ENCODE measurements around the gene KLHL40. TPM values are rescaled to one million over a fixed set of nuclear protein-coding genes. Genes with fewer than 3 reads are reported as not detected.

Gene KLHL40
- total and polyA plus RNA-seq, 2 donors (not counting 3 experiments of a cell fraction or from before 2014, with no cell fraction given), result not detected

- Histone ChIP-seq H3K79me2 (ENCODE audit: control insufficient read depth, insufficient read depth, low read length) (no peaks in the 10 kb centered on the region), H3K9ac (replicated peaks; ENCODE audit: extremely low read depth, insufficient read depth, low read length) (no peak overlapping the region), H3K9me1 (replicated peaks; ENCODE audit: control insufficient read depth, extremely low read depth, insufficient read depth, low read length) (no peaks in the 10 kb centered on the region), H3K9me3 (replicated peaks; ENCODE audit: control insufficient read depth, insufficient read depth, low read length) (no peaks in the 10 kb centered on the region), H3K4me2 (ENCODE audit: insufficient read depth, low read length) (no peak overlapping the region), H3K27me3 (ENCODE audit: control insufficient read depth in 2 of 2, insufficient read depth in 2 of 2, low read length in 2 of 2) (peaks cover 21 to 32% of the 10 kb centered on the region in 2 experiments), H2AFZ (ENCODE audit: low read depth, low read length) (no peak overlapping the region), H3K4me1 (ENCODE audit: control insufficient read depth, extremely low read depth, insufficient read depth, low read length) (no peaks in the 10 kb centered on the region), H3K4me3 (replicated peaks in 1 of 3; ENCODE audit: insufficient read depth in 1 of 3, low read depth in 1 of 3, low read length in 3 of 3) (no peak overlapping the region), H3K27ac (ENCODE audit: insufficient read depth, low read depth, low read length) (no peak overlapping the region), H3K36me3 (ENCODE audit: control insufficient read depth in 2 of 2, extremely low read depth in 1 of 2, insufficient read depth in 2 of 2, low read length in 2 of 2) (no peaks in the 10 kb centered on the region), H4K20me1 (replicated peaks; ENCODE audit: control insufficient read depth, extremely low read depth, insufficient read depth, low read length) (no peaks in the 10 kb centered on the region)
- FAIRE-seq (peak; percentile 85), DNase-seq (ENCODE audit: low read depth, low spot score) (peak; percentile 59)
- dilution Hi-C loops (cut with MboI; ENCODE audit: extremely low pct_ligation_motif_present, low sequenced_read_pairs) (no loop called here), intact Hi-C loops (cut with micrococcal nuclease) (loop anchor here (2.0 kb wide), 1 partner anchor 29 kb away; no protein-coding TSS in a partner anchor)
- POLR2A ChIA-PET, result interaction anchor here (0.7 kb wide), 1 partner anchor 89 kb away, joined by 9 read pairs; no protein-coding TSS in a partner anchor
- no peak for TF ChIP-seq GATA2 (IDR thresholded peaks at IDR 0.05; ENCODE audit: insufficient read depth, insufficient read length, low read depth, low read length)
- TF ChIP-seq JUN (IDR thresholded peaks at IDR 0.05; ENCODE audit: borderline replicate concordance, insufficient read depth, insufficient read length, low read depth), result peak; percentile 14
- no peak for TF ChIP-seq FOS (IDR thresholded peaks at IDR 0.05; ENCODE audit: borderline replicate concordance, insufficient read depth, low read length)
- TF ChIP-seq MYC (IDR thresholded peaks at IDR 0.05; ENCODE audit: low read depth, low read length), result no peak
- TF ChIP-seq POLR2AphosphoS5 (IDR thresholded peaks at IDR 0.05; ENCODE audit: insufficient read depth, low read depth, low read length), result no peak
- no peak for TF ChIP-seq POLR2A (IDR thresholded peaks at IDR 0.05; ENCODE audit: low read depth, low read length)
- no TSS peak for BruUV-seq (replicated peaks)
- CTCF ChIA-PET, result no interaction called here
Measured at GRCh38 chr3:42683875-42684598, 1.3 kb upstream of the KLHL40 start.

GRCh38 chr3:42684632-42685362 is 540 bp upstream of the KLHL40 start:
- peaks cover 19 to 28% of the 10 kb centered on the region in 2 experiments for H3K27me3 ChIP-seq (ENCODE audit: control insufficient read depth in 2 of 2, insufficient read depth in 2 of 2, low read length in 2 of 2)
- no peak overlapping the region for H3K27ac ChIP-seq (ENCODE audit: insufficient read depth, low read depth, low read length)
- POLR2A ChIA-PET, result no interaction called here
- no peaks in the 10 kb centered on the region for H3K9me1 ChIP-seq (replicated peaks; ENCODE audit: control insufficient read depth, extremely low read depth, insufficient read depth, low read length)
- dilution Hi-C loops (cut with MboI; ENCODE audit: extremely low pct_ligation_motif_present, low sequenced_read_pairs) (no loop called here), intact Hi-C loops (cut with micrococcal nuclease) (loop anchor here (2.0 kb wide), 1 partner anchor 30 kb away; no protein-coding TSS in a partner anchor)
- H3K9ac ChIP-seq (replicated peaks; ENCODE audit: extremely low read depth, insufficient read depth, low read length), result no peak overlapping the region
- no TSS peak for BruUV-seq (replicated peaks)
- no peak for TF ChIP-seq POLR2AphosphoS5 (IDR thresholded peaks at IDR 0.05; ENCODE audit: insufficient read depth, low read depth, low read length)
- no peak for TF ChIP-seq CTCF (IDR thresholded peaks at IDR 0.05; ENCODE audit: extremely low read depth in 1 of 2, insufficient read depth in 1 of 2, low read depth in 1 of 2, low read length in 2 of 2)
- TF ChIP-seq MAX (IDR thresholded peaks at IDR 0.05; ENCODE audit: insufficient read depth, insufficient read length), result no peak
- no peak for TF ChIP-seq MYC (IDR thresholded peaks at IDR 0.05; ENCODE audit: low read depth, low read length)
- no peak for TF ChIP-seq JUN (IDR thresholded peaks at IDR 0.05; ENCODE audit: borderline replicate concordance, insufficient read depth, insufficient read length, low read depth)
- TF ChIP-seq GATA2 (IDR thresholded peaks at IDR 0.05; ENCODE audit: insufficient read depth, insufficient read length, low read depth, low read length), result no peak
- TF ChIP-seq EZH2 (IDR thresholded peaks at IDR 0.05; ENCODE audit: borderline replicate concordance, low read depth, low read length, severe bottlenecking), result no peak
- TF ChIP-seq FOS (IDR thresholded peaks at IDR 0.05; ENCODE audit: borderline replicate concordance, insufficient read depth, low read length), result no peak
- no peak for TF ChIP-seq POLR2A (IDR thresholded peaks at IDR 0.05; ENCODE audit: low read depth, low read length)
- CTCF ChIA-PET, result no interaction called here
- no peak overlapping the region for H3K4me2 ChIP-seq (ENCODE audit: insufficient read depth, low read length)
- no peaks in the 10 kb centered on the region for H3K36me3 ChIP-seq (ENCODE audit: control insufficient read depth in 2 of 2, extremely low read depth in 1 of 2, insufficient read depth in 2 of 2, low read length in 2 of 2)
- no peak overlapping the region for H3K4me3 ChIP-seq (replicated peaks in 1 of 3; ENCODE audit: insufficient read depth in 1 of 3, low read depth in 1 of 3, low read length in 3 of 3)
- no peaks in the 10 kb centered on the region for H4K20me1 ChIP-seq (replicated peaks; ENCODE audit: control insufficient read depth, extremely low read depth, insufficient read depth, low read length)
- no peaks in the 10 kb centered on the region for H3K79me2 ChIP-seq (ENCODE audit: control insufficient read depth, insufficient read depth, low read length)
- FAIRE-seq (no peak), DNase-seq (ENCODE audit: low read depth, low spot score) (no peak)
- no peaks in the 10 kb centered on the region for H3K4me1 ChIP-seq (ENCODE audit: control insufficient read depth, extremely low read depth, insufficient read depth, low read length)
- no peaks in the 10 kb centered on the region for H3K9me3 ChIP-seq (replicated peaks; ENCODE audit: control insufficient read depth, insufficient read depth, low read length)
- H2AFZ ChIP-seq (ENCODE audit: low read depth, low read length), result no peak overlapping the region
